GM19468 (cell line): ENCODE results near the gene ZFPL1.

Source experiments
- ATAC-seq: cut with Tn5 transposase; IDR thresholded peaks from one replicate; pipeline ENCODE4 v1.9.1; 2021; ENCODE audit warnings: mild to moderate bottlenecking, moderate library complexity, moderate number of reproducible peaks; ENCODE audit not compliant: unreplicated experiment; ENCODE audit errors: extremely low read depth

ZFPL1 gene

DNA sequence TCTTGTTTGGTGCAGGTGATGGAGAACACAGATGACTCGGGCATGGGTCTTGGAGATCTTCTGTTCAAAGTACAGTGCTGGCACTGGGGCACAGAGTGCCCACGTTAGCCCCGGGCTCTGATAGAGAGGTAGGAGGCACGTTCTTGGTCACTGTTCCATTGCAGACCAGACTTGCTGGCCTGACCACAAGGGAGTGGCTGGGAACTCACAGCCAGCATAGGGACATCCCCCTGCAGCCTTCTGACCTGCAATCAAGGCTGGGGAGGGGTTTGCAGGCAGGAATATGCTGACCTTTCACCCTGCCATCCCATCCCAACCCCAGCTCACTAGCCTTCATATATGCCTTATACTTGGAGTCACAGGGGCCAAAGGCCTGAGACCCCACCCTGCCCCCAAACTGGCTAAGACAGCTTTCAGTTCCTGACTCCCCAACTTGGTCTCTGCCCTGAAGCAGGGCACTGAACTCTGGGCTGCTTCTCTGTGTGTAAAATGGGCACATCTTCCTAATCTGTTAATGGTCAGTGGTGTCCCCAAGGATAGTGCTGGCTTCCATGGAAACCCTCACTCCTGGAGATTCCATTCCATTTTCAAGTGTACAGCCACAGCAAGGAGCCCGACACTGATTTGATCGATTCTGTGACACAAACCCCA is 42.7 kb downstream of the ZFPL1 start:
- ATAC-seq = no peak

DNA sequence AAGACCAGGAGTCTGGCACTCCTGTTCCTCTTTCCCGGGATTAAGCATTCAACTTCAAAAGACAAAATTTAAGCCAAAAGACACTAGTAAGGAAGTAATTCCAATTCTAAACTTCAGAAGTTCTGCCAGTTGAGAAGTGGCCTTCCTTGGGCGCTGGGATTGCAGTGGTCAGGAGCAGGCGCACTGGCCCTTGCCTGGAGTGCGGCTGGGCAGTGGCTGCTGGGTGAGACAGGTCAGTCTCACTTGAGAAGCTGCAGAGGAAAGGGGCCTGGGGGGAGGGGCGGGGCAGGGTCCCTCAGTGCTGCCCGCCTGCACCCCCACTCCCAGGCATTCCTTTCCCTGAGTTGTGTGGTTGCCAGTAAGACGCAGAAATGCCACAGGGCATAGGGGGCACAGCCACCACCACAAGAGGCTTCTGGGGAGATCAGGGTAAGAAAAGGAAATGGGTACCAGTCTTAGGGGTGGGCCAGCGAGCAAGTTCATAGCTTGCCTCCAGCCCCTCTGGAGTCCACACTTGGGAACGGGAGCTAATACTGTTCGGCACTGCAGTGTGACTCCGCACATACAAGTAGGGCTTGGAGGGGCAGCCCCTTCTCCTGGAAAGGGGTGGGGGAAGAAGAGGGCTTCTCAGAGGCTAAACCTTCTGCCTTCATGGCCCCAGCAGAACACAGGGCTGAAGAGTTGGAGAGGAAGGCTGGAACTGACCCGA is 43.6 kb downstream of the ZFPL1 start:
- ATAC-seq = no peak

DNA sequence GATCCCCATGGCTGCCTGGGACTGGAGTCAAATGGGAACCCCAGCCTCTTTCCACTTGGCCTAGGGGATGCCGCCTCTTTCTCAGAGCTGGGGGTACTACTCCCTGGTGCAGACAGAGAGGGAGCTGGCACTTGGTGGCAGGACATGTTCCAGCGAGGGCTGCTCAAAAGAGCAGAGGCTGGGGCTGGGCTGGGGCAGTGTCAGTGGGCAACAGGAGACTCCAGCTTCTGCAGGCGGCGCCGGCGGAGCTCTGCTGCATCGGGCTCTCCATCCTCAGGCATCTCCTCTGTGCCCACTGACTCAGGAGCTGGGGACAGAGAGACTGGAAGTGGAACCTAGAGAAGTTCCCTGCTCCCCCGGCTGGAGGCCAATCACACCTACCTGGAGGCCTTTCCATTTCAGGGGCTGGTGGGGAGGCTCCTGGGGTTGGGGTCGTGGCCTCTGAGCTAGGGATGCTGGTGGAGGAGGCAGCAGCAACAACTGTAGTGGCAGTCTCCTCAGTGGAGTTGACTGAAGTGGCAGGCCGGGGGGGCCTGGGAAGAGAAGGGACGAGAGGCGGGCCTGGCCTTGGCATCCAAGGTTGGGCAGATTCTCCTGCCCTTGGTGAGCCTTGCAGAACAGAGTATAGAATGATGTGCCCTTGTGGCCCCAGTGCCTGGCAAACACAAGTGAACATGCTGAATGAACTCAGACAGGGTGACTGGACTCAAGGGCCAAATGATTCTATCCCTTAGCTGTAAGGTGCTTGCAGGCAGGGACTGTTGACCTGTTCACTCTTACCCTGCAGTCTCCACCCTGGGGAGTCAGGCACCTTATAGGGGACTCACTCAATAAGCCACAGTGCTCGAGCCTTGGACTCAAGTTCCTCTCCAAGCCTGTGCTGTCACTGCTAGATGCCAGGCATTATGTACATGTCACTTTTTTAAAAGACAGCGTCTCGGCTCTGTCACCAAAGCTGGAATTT is 44.4 kb downstream of the ZFPL1 start:
- ATAC-seq = no peak

DNA sequence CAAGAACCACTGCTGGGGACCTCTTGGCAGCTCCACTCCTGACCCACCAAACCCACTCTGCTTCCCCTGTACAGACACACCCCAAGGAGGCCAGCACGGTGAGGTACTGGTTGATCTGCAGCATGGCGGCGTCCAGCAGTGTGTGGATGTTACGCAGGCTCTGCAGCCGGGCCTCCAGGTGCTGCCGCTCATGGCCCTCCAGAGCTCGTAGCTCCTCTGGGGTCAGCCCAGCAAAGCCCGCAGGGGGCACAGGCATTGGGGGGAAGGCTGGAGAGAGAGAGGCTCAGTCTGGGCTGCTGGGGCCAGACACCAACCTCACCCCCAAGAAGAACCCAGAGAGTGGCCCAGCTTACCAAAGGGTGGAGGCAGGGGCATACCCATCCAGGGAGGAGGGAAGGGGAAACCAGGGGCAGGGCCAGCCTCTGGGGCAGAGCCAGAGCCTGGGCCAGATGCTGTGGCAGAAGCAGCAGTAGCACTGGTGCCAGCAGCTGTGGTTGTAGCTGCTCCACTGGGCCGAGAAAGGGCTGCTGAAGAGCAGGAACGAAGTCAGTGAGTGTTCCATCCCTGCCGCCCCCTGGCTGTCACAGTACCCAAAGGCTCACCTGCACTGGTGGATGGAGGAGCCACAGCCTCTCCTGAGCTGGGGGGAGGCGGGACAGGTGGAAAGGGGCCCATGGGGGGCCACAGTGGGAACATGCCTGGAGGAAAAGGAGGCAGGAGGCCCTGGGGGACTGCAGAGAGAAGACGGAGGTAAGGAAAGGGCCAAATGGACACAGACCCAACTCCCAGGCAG is 45.8 kb downstream of the ZFPL1 start:
- ATAC-seq = no peak

DNA sequence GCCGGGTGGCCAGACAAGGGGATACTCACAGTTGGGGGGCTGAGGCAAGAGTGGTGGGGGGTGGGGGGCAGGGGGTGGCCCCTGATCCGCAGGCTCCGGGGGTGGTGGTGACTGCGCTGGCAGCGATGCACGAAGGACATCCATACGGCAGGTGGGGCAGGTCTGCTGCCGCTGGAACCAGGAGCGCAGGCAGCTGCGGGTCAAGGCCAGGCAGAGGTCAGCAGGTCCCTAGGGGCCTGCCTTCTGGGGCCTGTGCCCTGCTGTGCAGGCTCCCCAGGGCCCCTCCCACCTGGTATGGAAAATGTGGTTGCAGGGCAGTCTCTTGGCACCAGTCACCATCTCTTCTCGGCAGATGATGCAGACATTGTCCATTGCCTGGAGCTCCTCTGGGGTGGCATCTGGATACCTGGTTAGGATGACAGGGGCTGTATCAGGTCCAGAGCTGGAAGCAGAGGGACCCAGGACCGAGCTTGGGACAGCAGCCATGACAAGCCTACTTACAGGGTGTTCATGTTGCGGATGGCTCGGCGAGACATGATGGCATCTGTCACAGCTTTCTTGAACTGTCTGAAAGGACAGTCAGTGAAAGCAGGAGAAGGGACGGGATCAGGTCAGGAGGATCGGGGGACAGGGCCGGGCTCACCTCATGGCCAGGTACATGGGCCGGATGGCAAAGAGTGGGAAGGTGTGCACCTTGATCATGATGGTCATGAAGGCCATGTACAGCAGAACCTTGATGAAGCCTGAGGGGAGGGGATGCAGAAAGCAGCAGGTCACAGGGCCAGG is 46.8 kb downstream of the ZFPL1 start:
- no peak for ATAC-seq

DNA sequence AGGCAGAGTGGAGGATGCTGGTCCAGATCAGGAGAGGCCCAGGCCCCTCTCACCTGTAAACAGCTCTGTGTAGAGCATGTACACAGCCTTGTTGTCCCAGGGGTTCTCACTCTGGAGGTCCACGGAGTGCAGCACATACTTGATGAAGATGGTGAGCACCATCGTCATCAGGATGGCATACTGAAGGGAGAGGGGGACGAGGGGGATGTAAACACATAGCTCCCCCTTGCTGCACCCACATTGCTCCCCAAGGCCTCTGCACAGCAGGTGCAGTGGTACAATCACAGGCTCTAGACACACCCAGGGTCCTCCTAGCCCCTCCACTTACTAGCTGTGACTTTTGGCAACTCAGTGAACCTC is 47.4 kb downstream of the ZFPL1 start:
- no peak for ATAC-seq

DNA sequence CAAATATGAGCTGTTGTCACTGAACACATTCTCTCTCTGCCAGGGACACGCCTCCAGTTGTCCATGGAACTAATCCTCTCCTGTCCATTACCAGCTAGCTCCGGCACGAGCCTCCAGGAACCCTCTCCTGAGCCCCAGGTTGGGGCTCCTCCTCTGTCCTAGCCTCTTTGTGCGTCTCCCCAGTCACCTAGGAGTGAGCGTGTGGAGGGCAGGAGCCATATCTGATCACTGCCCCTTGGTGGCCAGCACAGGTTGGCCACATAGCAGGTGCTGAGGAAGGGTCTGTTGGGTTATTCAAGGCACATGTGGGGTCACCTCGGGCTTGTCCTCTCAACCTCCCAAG is 47.8 kb downstream of the ZFPL1 start:
- no peak for ATAC-seq

DNA sequence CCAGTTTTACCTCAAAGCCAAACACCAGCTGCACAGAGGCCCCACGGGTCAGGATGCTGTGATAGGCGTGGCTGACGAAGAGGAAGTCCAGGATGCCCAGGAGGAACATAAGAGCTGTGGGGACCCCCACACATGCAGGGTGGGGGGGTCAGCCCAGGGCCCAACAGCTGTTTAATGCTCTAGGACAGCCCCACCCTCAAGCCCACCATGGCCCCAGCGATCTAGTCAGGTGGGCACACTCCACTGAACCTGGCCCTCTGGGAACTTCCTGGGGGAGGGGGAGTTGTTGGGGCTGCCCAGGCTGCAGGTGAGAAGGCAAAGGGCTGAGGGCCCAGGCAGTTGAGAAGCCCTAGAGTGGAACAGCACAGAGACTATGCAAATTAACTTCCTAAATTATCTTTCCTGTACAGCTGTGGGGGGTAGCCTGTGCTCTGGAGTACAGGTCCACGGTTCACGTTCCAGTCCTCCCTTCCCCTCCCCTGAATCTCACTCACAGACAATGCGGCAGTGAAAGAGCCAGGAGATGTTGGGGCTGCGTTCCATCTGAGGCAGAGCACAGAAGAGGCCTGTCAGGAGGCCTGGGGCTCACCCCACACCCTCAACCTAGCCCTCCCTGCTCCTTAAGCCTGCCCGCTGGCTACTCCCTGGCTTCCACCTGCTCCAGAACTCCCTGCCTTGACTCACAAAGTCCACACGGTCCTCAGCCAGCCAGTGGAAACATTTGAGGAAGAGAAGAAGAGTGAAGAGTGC is 48.4 kb downstream of the ZFPL1 start:
- no peak for ATAC-seq

DNA sequence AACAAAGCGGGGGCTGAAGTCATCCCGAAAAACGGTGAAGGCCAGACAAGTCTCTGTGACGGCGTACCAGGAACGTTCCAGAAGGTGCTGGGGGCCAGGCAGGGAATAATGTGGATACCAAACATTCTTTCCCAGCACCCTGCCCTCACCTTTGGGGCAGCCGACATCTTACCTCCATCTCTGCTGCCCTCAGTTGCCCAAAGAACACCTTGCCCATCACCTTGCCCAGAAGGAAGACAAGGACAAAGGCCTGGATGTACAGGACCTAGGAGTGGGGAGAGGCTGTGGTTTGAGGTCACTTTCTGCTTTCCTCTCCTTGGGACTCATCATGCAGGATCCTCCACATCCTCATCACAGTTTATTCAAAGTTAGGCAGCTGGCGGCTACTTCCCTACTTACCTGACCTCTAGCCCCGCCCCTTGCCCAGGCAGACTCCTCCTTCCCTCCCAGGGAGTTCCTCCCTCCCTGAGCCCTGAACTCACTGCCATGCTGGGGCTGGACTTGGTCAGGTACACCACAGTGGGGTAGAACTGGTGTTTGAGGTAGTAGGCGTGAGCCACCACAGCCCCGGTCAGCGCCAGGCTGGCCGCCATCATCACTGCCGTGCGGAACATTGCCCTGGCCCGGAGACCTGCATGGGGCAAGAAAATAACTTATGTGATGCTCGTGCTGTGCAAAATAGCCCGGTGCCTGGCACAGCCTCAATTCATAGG is 49.1 kb downstream of the ZFPL1 start:
- ATAC-seq = no peak

DNA sequence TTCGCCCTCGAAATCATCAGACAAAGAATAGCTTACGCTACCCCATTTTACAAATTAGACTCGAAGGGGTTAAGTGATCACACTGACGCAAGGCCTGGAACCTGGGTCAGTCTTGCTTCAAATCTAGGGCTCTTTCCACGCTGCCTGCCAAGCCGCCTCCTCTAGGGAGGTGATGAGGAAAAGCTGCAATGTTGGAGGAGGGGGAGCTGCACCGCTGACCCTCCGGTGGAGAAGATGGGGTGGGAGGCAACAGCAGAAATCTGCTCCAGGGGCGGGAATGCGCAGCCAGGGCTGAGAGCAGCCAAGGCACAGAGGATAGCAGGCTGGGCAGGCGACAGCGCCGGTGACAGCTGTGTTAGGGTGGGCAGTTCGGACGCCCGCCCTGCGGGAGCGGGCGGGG is 49.7 kb downstream of the ZFPL1 start:
- ATAC-seq = no peak

DNA sequence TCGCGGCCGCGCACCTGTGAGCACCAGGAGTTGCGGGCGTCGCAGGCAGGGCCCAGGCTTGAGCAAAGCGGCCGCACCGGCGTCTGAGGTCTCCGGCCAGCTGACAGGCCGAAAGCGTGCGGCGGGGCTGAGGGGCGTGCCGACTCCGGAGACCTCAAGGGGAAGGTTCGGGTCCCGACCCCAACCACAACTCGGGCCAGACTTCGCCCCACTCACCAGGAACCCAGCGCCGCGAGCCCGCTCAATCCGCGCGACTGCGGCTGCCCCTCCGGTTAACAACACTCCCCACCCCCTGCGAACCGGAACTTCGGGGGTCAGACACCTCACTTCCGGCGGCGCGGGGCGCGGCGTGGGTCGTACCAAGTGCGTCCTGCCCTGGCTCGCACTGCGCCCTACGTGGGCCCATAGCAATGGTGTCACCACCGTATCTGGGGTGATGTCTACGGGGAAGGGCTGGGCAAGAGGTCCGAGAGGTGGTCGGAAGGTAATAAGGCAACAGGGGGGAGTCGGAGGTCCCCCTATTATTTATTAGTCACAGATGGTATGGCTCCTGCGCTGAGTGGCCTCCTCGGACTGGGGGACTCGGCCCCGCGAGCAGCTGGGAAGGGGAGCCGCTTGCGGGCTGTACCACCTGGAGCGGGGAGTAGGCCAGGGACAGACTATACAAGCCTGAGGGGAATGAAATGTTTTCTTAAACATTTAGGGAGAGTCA is 50.4 kb downstream of the ZFPL1 start, which contains the start of gene SYVN1:
TSS of gene SYVN1 (minus strand) at position 280 of the 712 bp plus-strand sequence. CDS start 918 bp downstream, outside the sequence.
- ATAC-seq = peak; percentile 49

DNA sequence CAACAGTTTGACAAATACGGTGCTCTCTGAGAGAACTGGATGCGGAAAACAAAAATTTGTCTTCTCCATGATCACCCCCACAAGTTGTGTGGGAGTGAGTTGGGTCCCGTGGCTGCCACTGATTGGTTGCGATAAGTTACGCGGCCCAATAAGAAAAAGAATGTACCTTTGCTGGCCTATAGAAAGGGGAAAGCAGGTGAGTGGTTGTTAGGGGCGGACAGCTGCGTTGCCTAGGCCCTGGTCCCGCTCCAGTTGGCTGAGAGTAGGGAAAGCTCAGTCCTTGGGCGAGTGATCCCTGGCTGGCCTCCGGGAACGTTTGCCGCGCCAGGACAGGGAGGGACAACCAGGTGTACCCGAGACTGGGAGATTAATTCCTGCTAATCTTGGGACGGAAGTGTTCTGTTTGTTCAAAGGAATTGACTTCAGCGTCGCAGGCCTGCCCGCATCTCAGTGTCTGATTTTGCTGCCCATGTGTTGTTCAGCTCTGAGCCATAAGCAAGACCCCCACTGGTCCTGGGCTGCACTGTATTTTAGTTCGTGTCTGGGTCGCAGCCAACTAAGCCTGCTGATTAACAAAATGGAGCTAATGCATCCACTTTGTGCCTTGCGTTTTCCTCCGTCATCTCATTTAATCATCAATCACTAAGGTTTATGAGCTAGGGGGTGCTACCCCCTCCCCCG is 51.1 kb downstream of the ZFPL1 start:
- peak; percentile 36 for ATAC-seq

DNA sequence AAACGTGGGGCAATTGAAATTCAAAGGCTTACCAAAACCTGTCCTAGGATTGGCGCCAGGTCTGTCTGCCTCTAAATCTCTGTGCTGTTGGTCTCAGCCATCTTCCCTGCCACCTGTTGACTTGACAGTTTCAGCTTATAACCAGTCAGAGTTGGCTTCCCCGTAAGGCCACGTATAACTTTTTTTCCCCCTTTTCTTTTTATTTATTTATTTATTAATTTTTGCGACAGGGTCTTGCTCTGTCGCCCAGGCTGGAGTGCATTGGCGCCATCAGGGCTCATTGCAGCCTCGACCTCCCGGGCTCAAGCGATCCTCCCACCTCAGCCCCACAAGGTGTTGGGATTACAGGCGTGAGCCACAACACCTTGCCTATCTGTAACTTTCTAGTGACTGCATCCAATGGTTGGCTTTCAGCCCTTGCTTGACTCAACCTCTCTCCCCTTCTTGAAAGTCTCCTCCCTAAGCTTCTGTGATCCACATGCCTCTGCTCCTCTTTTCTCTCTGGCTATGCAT is 51.7 kb downstream of the ZFPL1 start:
- no peak for ATAC-seq

DNA sequence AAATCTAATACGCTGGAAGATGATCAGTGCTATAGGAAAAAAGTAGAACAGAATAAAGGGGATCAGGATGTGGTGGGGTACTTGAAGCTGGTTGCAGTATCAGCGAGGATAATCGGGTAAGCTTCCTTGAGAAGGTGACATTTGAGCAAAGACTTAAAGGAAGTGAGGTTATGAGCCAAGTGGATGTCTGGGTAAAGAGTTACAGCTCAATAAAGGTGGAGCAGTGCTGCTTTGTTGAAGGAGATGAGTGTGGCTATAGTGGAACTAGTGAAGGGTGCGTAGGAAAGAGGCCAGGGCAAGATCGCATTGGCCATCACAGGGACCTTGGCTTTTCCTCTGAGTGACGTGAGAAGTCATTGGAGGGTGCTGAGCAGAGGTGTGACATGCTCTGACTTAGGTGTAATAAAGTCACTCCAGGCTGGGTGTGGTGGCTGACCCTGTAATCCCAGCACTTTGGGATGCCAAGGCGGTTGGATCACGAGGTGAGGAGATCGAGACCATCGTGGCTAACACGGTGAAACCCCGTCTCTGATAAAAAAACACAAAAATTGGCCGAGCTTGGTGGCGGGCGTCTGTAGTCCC is 52.6 kb downstream of the ZFPL1 start:
- no peak for ATAC-seq
